ENCODE measurements around the gene SLC43A1. TPM values are rescaled to one million over a fixed set of nuclear protein-coding genes. Genes with fewer than 3 reads are reported as not detected.

Gene SLC43A1
- polyA plus RNA-seq, 1 of the 3 experiments (the other 2 are of a cell fraction) = 4.4 TPM

DNA sequence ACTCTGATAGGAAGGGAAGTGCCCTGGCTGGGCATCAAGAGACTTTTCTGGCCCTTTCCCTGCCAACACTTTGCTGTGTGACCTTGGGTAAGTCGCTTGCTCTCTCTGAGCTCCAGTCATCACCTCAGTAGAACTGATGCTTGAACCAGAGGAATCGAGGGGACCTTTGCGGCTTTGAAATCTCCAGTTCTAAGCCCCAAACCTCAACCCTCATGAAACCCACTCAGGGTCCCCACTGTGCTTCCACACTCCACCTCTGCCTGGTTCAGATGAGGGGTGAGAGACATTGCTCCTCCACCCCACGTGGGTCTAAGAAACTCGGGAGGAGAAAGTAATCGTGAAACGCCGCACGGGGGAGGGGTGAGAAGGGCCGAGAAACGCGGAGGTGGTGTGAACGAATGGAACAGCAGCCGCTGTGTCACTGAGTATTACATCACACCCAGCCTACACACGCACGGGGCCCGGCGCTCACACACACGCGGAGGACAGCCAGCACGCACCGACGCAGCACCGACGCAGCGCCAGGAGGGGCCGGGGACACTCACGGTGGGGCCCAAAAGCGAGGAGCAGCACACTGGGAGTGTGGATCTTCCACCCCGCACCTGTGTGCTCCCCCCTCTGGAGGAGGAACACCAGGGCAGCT is 50.8 kb downstream of the SLC43A1 start (continued):
- TF ChIP-seq, protein P1, sequence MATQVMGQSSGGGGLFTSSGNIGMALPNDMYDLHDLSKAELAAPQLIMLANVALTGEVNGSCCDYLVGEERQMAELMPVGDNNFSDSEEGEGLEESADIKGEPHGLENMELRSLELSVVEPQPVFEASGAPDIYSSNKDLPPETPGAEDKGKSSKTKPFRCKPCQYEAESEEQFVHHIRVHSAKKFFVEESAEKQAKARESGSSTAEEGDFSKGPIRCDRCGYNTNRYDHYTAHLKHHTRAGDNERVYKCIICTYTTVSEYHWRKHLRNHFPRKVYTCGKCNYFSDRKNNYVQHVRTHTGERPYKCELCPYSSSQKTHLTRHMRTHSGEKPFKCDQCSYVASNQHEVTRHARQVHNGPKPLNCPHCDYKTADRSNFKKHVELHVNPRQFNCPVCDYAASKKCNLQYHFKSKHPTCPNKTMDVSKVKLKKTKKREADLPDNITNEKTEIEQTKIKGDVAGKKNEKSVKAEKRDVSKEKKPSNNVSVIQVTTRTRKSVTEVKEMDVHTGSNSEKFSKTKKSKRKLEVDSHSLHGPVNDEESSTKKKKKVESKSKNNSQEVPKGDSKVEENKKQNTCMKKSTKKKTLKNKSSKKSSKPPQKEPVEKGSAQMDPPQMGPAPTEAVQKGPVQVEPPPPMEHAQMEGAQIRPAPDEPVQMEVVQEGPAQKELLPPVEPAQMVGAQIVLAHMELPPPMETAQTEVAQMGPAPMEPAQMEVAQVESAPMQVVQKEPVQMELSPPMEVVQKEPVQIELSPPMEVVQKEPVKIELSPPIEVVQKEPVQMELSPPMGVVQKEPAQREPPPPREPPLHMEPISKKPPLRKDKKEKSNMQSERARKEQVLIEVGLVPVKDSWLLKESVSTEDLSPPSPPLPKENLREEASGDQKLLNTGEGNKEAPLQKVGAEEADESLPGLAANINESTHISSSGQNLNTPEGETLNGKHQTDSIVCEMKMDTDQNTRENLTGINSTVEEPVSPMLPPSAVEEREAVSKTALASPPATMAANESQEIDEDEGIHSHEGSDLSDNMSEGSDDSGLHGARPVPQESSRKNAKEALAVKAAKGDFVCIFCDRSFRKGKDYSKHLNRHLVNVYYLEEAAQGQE (IDR thresholded peaks at IDR 0.05; ENCODE audit: low read depth, low read length) = no peak
- TF ChIP-seq TAF1 (IDR thresholded peaks at IDR 0.05; ENCODE audit: borderline replicate concordance, low read depth, low read length) = no peak

GRCh38 chr11:57463671-57464538 is 51.6 kb downstream of the SLC43A1 start:
- H2AFZ ChIP-seq (ENCODE audit: low read depth) = no peak overlapping the region
- H3K9me3 ChIP-seq = no peaks in the 10 kb centered on the region
- no peak overlapping the region for H3K27ac ChIP-seq (ENCODE audit: low read depth in 2 of 2, low read length in 1 of 2)
- H3K4me2 ChIP-seq = no peak overlapping the region
- no peaks in the 10 kb centered on the region for H3K36me3 ChIP-seq (replicated peaks in 1 of 2; ENCODE audit: control insufficient read depth in 1 of 2, insufficient read depth in 2 of 2, low read length in 1 of 2)
- H3K9me2 ChIP-seq = no peaks in the 10 kb centered on the region
- TF ChIP-seq FOSL2 (IDR thresholded peaks at IDR 0.05; ENCODE audit: borderline replicate concordance, low read depth) (no peak), POLR2AphosphoS5 (IDR thresholded peaks at IDR 0.05; ENCODE audit: low read depth, low read length) (no peak), MXI1 (IDR thresholded peaks at IDR 0.05; ENCODE audit: low read depth, low read length) (no peak), YY1 (IDR thresholded peaks at IDR 0.05; ENCODE audit: low read depth) (no peak), JUND (IDR thresholded peaks at IDR 0.05) (no peak), GABPA (IDR thresholded peaks at IDR 0.05; ENCODE audit: low read depth) (no peak), NRF1 (IDR thresholded peaks at IDR 0.05; ENCODE audit: low read depth, low read length) (no peak), RCOR1 (IDR thresholded peaks at IDR 0.05; ENCODE audit: low read length) (no peak), CHD2 (IDR thresholded peaks at IDR 0.05; ENCODE audit: low read length, partially characterized antibody) (no peak), SIN3A (IDR thresholded peaks at IDR 0.05; ENCODE audit: borderline replicate concordance, low read depth, low read length) (no peak)
- TF ChIP-seq, protein P2, sequence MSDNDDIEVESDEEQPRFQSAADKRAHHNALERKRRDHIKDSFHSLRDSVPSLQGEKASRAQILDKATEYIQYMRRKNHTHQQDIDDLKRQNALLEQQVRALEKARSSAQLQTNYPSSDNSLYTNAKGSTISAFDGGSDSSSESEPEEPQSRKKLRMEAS (IDR thresholded peaks at IDR 0.05; ENCODE audit: low read depth) = no peak
- H3K27me3 ChIP-seq (ENCODE audit: insufficient read depth) = peaks cover 21% of the 10 kb centered on the region
- H3K4me1 ChIP-seq (ENCODE audit: control insufficient read depth in 1 of 2, insufficient read depth in 2 of 2, low read depth in 1 of 2, low read length in 1 of 2) = peaks cover 11 to 15% of the 10 kb centered on the region in 2 experiments; a peak in 2 of 4 replicates
- H3F3A ChIP-seq (replicated peaks; ENCODE audit: insufficient read depth) = peaks cover 4% of the 10 kb centered on the region
- ChIA-PET CTCF (interaction anchor here (0.7 to 13.8 kb wide), 6 partner anchors 8 to 180 kb away, joined by 3 to 306 read pairs (median 15); no protein-coding TSS in a partner anchor), POLR2A (no interaction called here)
- no peaks in the 10 kb centered on the region for H3K79me2 ChIP-seq (ENCODE audit: insufficient read depth)
- no peak for DNase-seq
- no peaks in the 10 kb centered on the region for H4K20me1 ChIP-seq (ENCODE audit: insufficient read depth)
- no peak overlapping the region for H3K9ac ChIP-seq
- 72% methylated on average over 14 of the region's 14 CpGs for WGBS (ENCODE audit: low lambda C conversion rate)
- no peak overlapping the region for H3K4me3 ChIP-seq (ENCODE audit: low read depth in 2 of 2, low read length in 1 of 2)

Measured in SK-N-SH (cell line).